Heart left ventricle (tissue), 16 donors: ENCODE results near the gene AFMID. TPM values are rescaled to one million over a fixed set of nuclear protein-coding genes. Genes with fewer than 3 reads are reported as not detected.
A peak's percentile ranks its signal among the peaks of the same experiment; 100 is the strongest.

Experiments used
- ATAC-seq, 4 donors: fragments of 200-7000 bp; cut with Tn5 transposase; one replicate each; pipeline ENCODE4 v1.9.1; 2020 to 2022; ENCODE audit warnings: moderate library complexity in 4 of 4, mild to moderate bottlenecking in 3 of 4, moderate number of reproducible peaks in 1 of 4
- DNase-seq, 5 donors: peaks; one replicate each; pipeline ENCODE4 v3.0.0-alpha.2; 2020
- H3K27ac ChIP-seq, 12 donors: fragments of 200-600 bp; sonication (generic) in 4 of 12; one replicate each; pipeline versions ENCODE4 v1.5.0 to v1.8.0; 2016 to 2022; ENCODE audit warnings: mild to moderate bottlenecking in 2 of 12
- H3K27me3 ChIP-seq, 9 donors: fragments of 200-600 bp; sonication (generic) in 2 of 9; one replicate each; pipeline versions ENCODE4 v1.5.1 to v1.8.0; 2016 to 2022; ENCODE audit warnings: mild to moderate bottlenecking in 3 of 9
- H3K36me3 ChIP-seq, 9 donors: fragments of 200-600 bp; sonication (generic) in 2 of 9; one replicate each; pipeline versions ENCODE4 v1.5.0 to v1.8.0; 2018 to 2022; ENCODE audit warnings: mild to moderate bottlenecking in 2 of 9
- H3K4me1 ChIP-seq, 12 donors: fragments of 200-600 bp; sonication (generic) in 4 of 12; one replicate each; pipeline versions ENCODE4 v1.5.0 to v1.8.0; 2016 to 2022; ENCODE audit warnings: mild to moderate bottlenecking in 3 of 12
- H3K4me3 ChIP-seq, 12 donors: fragments of 200-600 bp; sonication (generic) in 4 of 12; one replicate each; pipeline versions ENCODE4 v1.5.0 to v1.8.0; 2017 to 2022; ENCODE audit warnings: mild to moderate bottlenecking in 9 of 12, moderate library complexity in 4 of 12
- H3K9me3 ChIP-seq, 12 donors: fragments of 200-600 bp; sonication (generic) in 4 of 12; one replicate each; pipeline versions ENCODE4 v1.5.0 to v1.8.0; 2016 to 2022; ENCODE audit warnings: mild to moderate bottlenecking in 1 of 12
- CTCF ChIP-seq, 12 donors: fragments of 200-600 bp; sonication (generic) in 4 of 12; IDR thresholded peaks; one replicate each; pipeline versions ENCODE4 v1.5.0 to v1.8.0; 2018 to 2022; ENCODE audit warnings: antibody characterized with exemption in 12 of 12, mild to moderate bottlenecking in 5 of 12
- POLR2A ChIP-seq, 2 donors: fragments of 450-650 bp; IDR thresholded peaks; one replicate each; pipeline ENCODE4 v1.6.1; 2017; ENCODE audit warnings: antibody characterized with exemption in 2 of 2, mild to moderate bottlenecking in 2 of 2, moderate library complexity in 2 of 2
- WGBS, 4 donors: extraction: QIAGEN DNeasy Blood & Tissue Kit in 2 of 4; methylation state at CpG; one replicate each; pipeline versions ENCODE4 v1.1.5 to v1.1.7; 2013 to 2018; 5-methylcytosine and 5-hydroxymethylcytosine counted together
- intact Hi-C, 10 donors: fragments of 100-400 bp; cut with DNase I; formaldehyde crosslinking; loops; one replicate each; pipeline versions ENCODE4 v1.11.1 to v1.14.2; 2022
- polyA plus RNA-seq, 2 donors: library from polyadenylated mRNA; stranded (reverse); fragments of 200-250 nt; gene quantifications; one replicate each; pipeline ENCODE4 v1.2.3, GENCODE V29; 2013
- total RNA-seq, 9 donors: library from RNA; depleted of rRNA in 2 of 9; stranded (reverse); fragments of >200 nt in 2 of 9; fragmentation: NEBNext Ultra II Directional in 3 of 9; extraction: Animal tissue kit (Norgen Biotek cat#: 25700) in 3 of 9; gene quantifications; one replicate each; pipeline versions ENCODE4 v1.1.0 to v1.2.4, GENCODE V29; 2016 to 2023
- donor health status: ischemic (EF 13 %, LVEDD 7.1; RV severe dilation, severe dysfunction).
- donor health status: healthy with polysubstance abuse.
- donor health status: DM: no; HTN: yes; CAD: no.
- donor health status: DM: no; HTN: no; CAD: no.
- donor health status: ischemic (EF 25% LVEDD 6.9; RV normal size, moderate dysfunction).
- donor health status: ischemic (EF 25% LVEDD 5.7; RV mildly dilated, moderate dysfunction).
- donor health status: healthy.
- donor health status: DM: yes; HTN: yes; CAD: no.
- donor health status: ischemic (EF 35%, LVEDD 5.7; RV mildly dilated, moderate dysfunction).
- donor health status: nonischemic (EF 11% LVEDD 7.7; RV severe dilation, severe dysfunction).
- donor health status: DM: yes; HTN: yes; CAD: no.
- donor health status: PGD.
- donor health status: ischemic (EF 29% LVEDD 5.4; RV normal size, mild dysfunction).
- donor health status: nonischemic (EF 23%, LVEDD 6.1; RV moderate dilation, normal function).

AFMID gene
- total and polyA plus RNA-seq, 11 donors, result 12.8 to 86.6 (median 30.2) TPM

GRCh38 chr17:78184868-78185267, 2.3 kb upstream of the AFMID start:
- Histone ChIP-seq H3K4me1 (peaks cover 0 to 50% (median 13%) of the 10 kb centered on the region in 12 donors), H3K4me3 (no peak overlapping the region), H3K27me3 (no peaks in the 10 kb centered on the region), H3K27ac (no peak overlapping the region), H3K36me3 (no peaks in the 10 kb centered on the region), H3K9me3 (no peaks in the 10 kb centered on the region)
- TF ChIP-seq POLR2A (IDR thresholded peaks at IDR 0.05) (no peak), CTCF (IDR thresholded peaks at IDR 0.05) (no peak)
- 62 to 81% (median 75%) methylated on average over 9 of the region's 9 CpGs for WGBS, 4 donors
- ATAC-seq, result no peak
- no peak for DNase-seq
- intact Hi-C loops, result loop anchor here in 1 of 10 donors (5.0 kb wide), 1 partner anchor 67 kb away; no protein-coding TSS in a partner anchor

GRCh38 chr17:78185981-78186691, 1.0 kb upstream of the AFMID start:
- DNase-seq (peak in 4 of 5 donors; percentile 50 to 79 (median 66)), ATAC-seq (peak in 3 of 4 donors; percentile 28 to 52 (median 51))
- Histone ChIP-seq H3K4me3 (peak overlapping the region in 7 of 12 donors; percentile 52 to 74 (median 59)), H3K36me3 (peaks cover 0 to 7% (median 3%) of the 10 kb centered on the region in 9 donors), H3K4me1 (peaks cover 0 to 38% (median 10%) of the 10 kb centered on the region in 12 donors), H3K27me3 (no peaks in the 10 kb centered on the region), H3K27ac (peak overlapping the region in 2 of 12 donors; percentile 12 to 81), H3K9me3 (no peaks in the 10 kb centered on the region)
- TF ChIP-seq CTCF (IDR thresholded peaks at IDR 0.05) (no peak), POLR2A (IDR thresholded peaks at IDR 0.05) (no peak)
- intact Hi-C loops, result loop anchor here in 1 of 10 donors (5.0 kb wide), 1 partner anchor 66 kb away; no protein-coding TSS in a partner anchor
- 54 to 63% (median 58%) methylated on average over 9 to 10 of the region's 10 CpGs for WGBS, 4 donors

GRCh38 chr17:78196716-78197115, 9.6 kb downstream of the AFMID start:
- Histone ChIP-seq H3K9me3 (no peaks in the 10 kb centered on the region), H3K27ac (no peak overlapping the region), H3K27me3 (no peaks in the 10 kb centered on the region), H3K4me3 (no peak overlapping the region), H3K36me3 (peaks cover 0 to 51% (median 28%) of the 10 kb centered on the region in 9 donors), H3K4me1 (no peaks in the 10 kb centered on the region)
- no peak for TF ChIP-seq CTCF (IDR thresholded peaks at IDR 0.05)
- no peak for TF ChIP-seq POLR2A (IDR thresholded peaks at IDR 0.05)
- 83 to 90% (median 88%) methylated on average over 5 of the region's 5 CpGs for WGBS, 4 donors
- intact Hi-C loops, result no loop called here
- ATAC-seq, result no peak
- no peak for DNase-seq

GRCh38 chr17:78197147-78197832, 10.1 kb downstream of the AFMID start:
- Histone ChIP-seq H3K27ac (no peak overlapping the region), H3K27me3 (no peaks in the 10 kb centered on the region), H3K4me3 (no peak overlapping the region), H3K4me1 (no peaks in the 10 kb centered on the region), H3K36me3 (peaks cover 0 to 45% (median 25%) of the 10 kb centered on the region in 9 donors), H3K9me3 (no peaks in the 10 kb centered on the region)
- WGBS, 4 donors, result 79 to 83% (median 83%) methylated on average over 9 of the region's 9 CpGs
- intact Hi-C loops, result no loop called here
- TF ChIP-seq CTCF (IDR thresholded peaks at IDR 0.05), result no peak
- TF ChIP-seq POLR2A (IDR thresholded peaks at IDR 0.05), result no peak
- no peak for ATAC-seq
- no peak for DNase-seq
